D341Med (cell line): ENCODE results near the gene RNU1-2.
"Not testable (repeated sequence)": the region's sequence is repeated elsewhere in the genome, so short reads cannot be mapped to it uniquely, and the experiment has no call there.

Experiments used
- DNase-seq: peaks from one replicate; pipeline ENCODE4 v3.0.0; 2012; ENCODE audit warnings: low spot score

RNU1-2 gene

GRCh38 chr1:16895598-16896315 lies at the start of gene RNU1-2:
TSS of gene RNU1-2 (plus strand) at chr1:16895980.
- peak; percentile 73 for DNase-seq

GRCh38 chr1:16856201-16856600 lies 39.6 kb upstream of the RNU1-2 start:
- DNase-seq: not testable (repeated sequence)

- DNase-seq: not testable (repeated sequence)
These were observed 36.4 kb upstream of the RNU1-2 start for GRCh38 chr1:16859167-16860041.

- not testable (repeated sequence) for DNase-seq
These were observed 35.7 kb upstream of the RNU1-2 start for GRCh38 chr1:16860048-16860447.

GRCh38 chr1:16861832-16862245 lies 33.9 kb upstream of the RNU1-2 start:
- DNase-seq: not testable (repeated sequence)

GRCh38 chr1:16862415-16862814 lies 33.4 kb upstream of the RNU1-2 start:
- not testable (repeated sequence) for DNase-seq

GRCh38 chr1:16863024-16863423 lies 32.8 kb upstream of the RNU1-2 start:
- not testable (repeated sequence) for DNase-seq

GRCh38 chr1:16866926-16867707 lies 28.7 kb upstream of the RNU1-2 start:
- DNase-seq: not testable (repeated sequence)

GRCh38 chr1:16868787-16869186 lies 27.0 kb upstream of the RNU1-2 start:
- not testable (repeated sequence) for DNase-seq

- DNase-seq: not testable (repeated sequence)
These were observed 25.8 kb upstream of the RNU1-2 start for GRCh38 chr1:16869996-16870395.

GRCh38 chr1:16871171-16871570 lies 24.6 kb upstream of the RNU1-2 start:
- not testable (repeated sequence) for DNase-seq

- not testable (repeated sequence) for DNase-seq
These were observed 23.4 kb upstream of the RNU1-2 start for GRCh38 chr1:16872152-16873075.

GRCh38 chr1:16873076-16873879 lies 22.5 kb upstream of the RNU1-2 start:
- DNase-seq: not testable (repeated sequence)

- DNase-seq: not testable (repeated sequence)
These were observed 20.6 kb upstream of the RNU1-2 start for GRCh38 chr1:16874968-16875765.

- DNase-seq: not testable (repeated sequence)
These were observed 14.0 kb upstream of the RNU1-2 start for GRCh38 chr1:16881742-16882141.

GRCh38 chr1:16882986-16883385 lies 12.8 kb upstream of the RNU1-2 start:
- DNase-seq: no peak

- not testable (repeated sequence) for DNase-seq
These were observed 11.3 kb upstream of the RNU1-2 start for GRCh38 chr1:16884487-16884886.

- DNase-seq: no peak
These were observed 8.7 kb upstream of the RNU1-2 start for GRCh38 chr1:16886860-16887605.
